HL-60/S4 treated with phorbol 12-myristate 13-acetate at 8.2 ng/mL for 4 days and 3 days (cell line): ENCODE measurements around the gene CD96.
"Not testable (repeated sequence)": the region's sequence is repeated elsewhere in the genome, so short reads cannot be mapped to it uniquely, and the experiment has no call there.

ENCODE experiments used
- in situ Hi-C: fragments of 300-500 bp; cut with MboI; formaldehyde crosslinking; loops from 2 replicates; pipeline ENCODE4 v1.15.0; 2022; ENCODE audit warnings: low sequenced_read_pairs

Gene CD96

GRCh38 chr3:111668888-111669488 lies 127.0 kb downstream of the CD96 start:
- in situ Hi-C loops, result no loop called here

GRCh38 chr3:111669926-111670630 lies 128.1 kb downstream of the CD96 start:
- in situ Hi-C loops, result no loop called here

GRCh38 chr3:111672461-111672860 lies 130.5 kb downstream of the CD96 start:
- in situ Hi-C loops, result not testable (repeated sequence)

- in situ Hi-C loops, result no loop called here
Observed at GRCh38 chr3:111675846-111676210, 133.8 kb downstream of the CD96 start.

GRCh38 chr3:111676211-111677006 lies 134.4 kb downstream of the CD96 start:
- in situ Hi-C loops, result no loop called here

GRCh38 chr3:111677007-111677392 lies 135.0 kb downstream of the CD96 start:
- in situ Hi-C loops, result no loop called here

GRCh38 chr3:111681661-111682426 lies 139.8 kb downstream of the CD96 start:
- in situ Hi-C loops, result no loop called here

- in situ Hi-C loops, result no loop called here
Observed at GRCh38 chr3:111684640-111685039, 142.6 kb downstream of the CD96 start.

GRCh38 chr3:111688190-111688800 lies 146.3 kb downstream of the CD96 start:
- in situ Hi-C loops, result no loop called here

- in situ Hi-C loops, result no loop called here
Observed at GRCh38 chr3:111690242-111690641, 148.2 kb downstream of the CD96 start.

GRCh38 chr3:111691293-111691909 lies 149.4 kb downstream of the CD96 start:
- in situ Hi-C loops, result no loop called here

- in situ Hi-C loops, result no loop called here
Observed at GRCh38 chr3:111692593-111693552, 150.9 kb downstream of the CD96 start.

GRCh38 chr3:111694471-111694870 lies 152.5 kb downstream of the CD96 start:
- in situ Hi-C loops, result no loop called here

GRCh38 chr3:111695636-111696117 lies 153.7 kb downstream of the CD96 start:
- in situ Hi-C loops, result no loop called here

- in situ Hi-C loops, result loop anchor here (25.0 kb wide), 1 partner anchor 262 kb away; no protein-coding TSS in a partner anchor
Observed at GRCh38 chr3:111700054-111700453, 158.1 kb downstream of the CD96 start.

- in situ Hi-C loops, result loop anchor here (25.0 kb wide), 1 partner anchor 261 kb away; no protein-coding TSS in a partner anchor
Observed at GRCh38 chr3:111701292-111701906, 159.4 kb downstream of the CD96 start.
